UCSD-AML1 (cell line): Measurements from ENCODE around the gene PLXNB1.

Source experiments
- DNase-seq: peaks from one replicate; lab custom pipeline; 2025; ENCODE audit not compliant: unreplicated experiment; lab: John Stamatoyannopoulos, UW

The PLXNB1 gene

GRCh38 chr3:48433472-48434118, 3.7 kb upstream of the PLXNB1 start:
- DNase-seq = no peak

DNA sequence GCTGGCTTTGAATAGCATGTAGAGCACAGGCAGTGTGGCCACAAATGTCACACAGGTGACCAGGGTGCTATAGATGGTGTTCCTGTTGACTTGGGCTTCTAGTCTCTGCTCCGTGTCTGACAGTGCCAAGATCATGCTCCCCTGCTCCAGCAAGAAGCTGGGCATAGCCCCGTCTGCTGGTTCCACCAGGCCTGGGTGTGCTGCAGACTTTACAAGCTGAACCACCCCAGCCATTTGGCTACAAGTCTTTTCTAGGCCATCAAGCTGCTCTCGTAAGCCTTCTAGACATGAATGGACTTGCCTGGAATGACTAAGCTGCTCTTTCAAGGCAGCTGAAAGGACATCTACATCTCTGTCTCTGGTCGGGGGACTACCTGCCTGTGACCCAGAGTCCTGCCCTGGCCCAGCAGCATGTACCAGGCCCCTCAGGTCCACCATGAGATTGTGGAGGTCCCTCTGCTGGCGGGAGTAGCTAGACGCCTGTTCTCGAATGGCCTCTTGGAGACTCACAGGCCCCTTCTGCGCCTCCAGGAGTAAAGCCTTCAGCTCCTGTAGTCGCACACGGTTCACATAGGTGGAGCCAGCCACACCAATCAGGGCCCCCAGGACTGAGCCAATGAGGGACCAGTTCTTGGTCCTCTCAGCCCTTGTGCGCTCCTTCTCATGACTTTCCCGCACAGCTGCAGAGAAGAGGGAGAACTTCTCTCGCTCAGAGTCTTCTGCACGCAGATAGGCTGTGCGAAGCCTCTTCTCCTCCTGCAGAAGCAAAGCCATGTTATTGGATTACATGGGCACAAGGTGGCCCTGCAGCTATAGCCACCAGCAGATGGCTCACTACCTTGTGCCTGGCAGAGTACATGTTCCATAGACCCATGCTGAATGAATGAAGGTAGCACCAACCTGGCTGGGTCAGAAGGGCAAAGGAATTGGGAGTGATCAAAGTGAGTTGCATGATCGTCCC, 2.8 kb upstream of the PLXNB1 start:
- no peak for DNase-seq

DNA sequence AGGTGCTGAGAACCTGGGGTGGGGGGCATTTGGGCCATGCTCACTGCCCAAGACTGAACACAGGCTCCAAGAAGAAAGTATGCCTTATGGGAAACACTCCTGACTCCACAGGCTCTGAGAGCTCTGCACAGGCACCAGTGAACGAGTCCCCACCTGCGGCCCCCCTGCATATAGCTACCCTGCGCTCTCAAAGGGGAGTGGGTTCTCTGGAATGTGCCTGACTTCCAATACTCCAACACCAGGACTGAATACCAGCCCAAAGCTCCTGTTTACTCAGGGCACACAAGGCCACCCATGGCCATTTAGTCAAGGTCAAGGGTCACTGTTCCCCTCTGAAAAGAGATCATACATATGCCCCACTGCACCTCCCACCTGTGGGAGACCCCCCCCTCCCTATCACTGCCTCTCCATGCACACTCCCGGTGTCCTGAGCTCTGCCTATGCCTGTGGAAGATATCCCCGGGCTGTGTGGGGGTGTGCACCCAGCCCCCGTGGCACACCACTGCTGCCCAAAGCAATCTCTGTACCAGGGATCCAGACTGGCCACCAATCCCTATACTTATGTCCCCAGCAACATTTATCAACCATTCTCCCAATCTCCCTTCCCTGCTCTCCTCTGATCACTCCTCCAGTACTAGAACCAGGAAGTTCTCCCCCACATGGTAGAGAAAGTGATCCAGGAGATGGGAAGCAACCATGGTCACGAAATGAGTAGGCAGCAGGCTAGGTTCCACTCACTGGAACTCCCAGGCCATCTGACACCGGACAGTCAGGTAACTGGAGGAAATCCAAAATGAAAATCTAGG, 1.5 kb upstream of the PLXNB1 start:
- no peak for DNase-seq

DNA sequence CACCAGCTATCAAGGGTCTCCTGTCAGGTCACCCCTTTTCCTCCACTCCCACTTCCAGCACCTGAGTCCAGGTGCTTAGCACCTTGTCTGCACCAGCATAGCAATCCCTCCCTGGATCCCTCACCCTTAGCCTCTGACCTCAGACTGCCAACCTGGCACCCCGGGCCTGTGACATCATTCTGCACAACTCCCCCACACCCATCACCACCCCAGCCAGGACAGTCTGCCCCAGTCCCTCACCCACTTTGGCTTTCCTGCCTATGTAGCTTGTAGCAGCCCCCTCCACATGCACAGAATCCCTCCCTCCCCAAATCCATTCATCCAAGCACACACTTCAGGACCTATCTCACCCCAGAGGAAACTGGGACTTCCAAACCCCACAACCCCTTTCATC, 819 bp upstream of the PLXNB1 start:
- DNase-seq = no peak

- peak; percentile 28 for DNase-seq
These were observed 448 bp downstream of the PLXNB1 start for GRCh38 chr3:48429317-48429959.

DNA sequence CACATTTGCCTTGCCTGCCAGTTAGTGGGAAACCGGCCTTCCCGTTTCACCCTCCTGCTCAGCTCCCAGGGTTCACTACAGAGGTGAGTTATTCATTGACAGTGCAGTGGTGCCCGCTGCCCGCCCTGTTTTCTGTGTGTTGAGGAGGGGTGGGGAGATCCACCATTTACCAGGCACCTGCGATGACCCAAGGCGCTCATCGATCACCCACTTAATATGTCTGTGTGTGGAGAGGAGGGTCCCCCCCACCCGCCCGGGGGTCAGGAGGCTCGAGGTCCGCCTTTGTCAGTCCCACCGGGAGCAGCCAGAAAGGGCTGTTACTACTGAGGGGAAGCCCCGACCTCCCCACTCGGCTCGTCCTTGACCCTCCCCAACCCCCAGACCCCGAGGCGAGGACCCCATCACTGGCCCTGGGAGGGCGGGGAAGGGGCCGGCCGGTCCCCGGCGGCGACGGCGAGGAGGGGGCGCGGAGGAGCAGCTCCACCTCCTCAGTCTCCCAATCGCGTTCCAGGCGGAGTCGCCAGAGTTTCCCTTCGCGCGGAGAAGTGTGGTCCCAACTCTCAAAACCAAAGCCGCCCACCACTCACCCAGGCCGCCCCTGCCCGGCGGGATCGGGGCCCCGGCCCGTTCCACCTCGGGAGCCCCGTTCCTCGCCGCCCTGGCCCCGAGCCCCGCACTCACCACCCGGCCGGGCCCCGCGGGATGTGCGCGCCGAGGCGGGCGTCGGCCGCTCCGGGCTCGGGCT, 1.1 kb downstream of the PLXNB1 start:
- no peak for DNase-seq

DNA sequence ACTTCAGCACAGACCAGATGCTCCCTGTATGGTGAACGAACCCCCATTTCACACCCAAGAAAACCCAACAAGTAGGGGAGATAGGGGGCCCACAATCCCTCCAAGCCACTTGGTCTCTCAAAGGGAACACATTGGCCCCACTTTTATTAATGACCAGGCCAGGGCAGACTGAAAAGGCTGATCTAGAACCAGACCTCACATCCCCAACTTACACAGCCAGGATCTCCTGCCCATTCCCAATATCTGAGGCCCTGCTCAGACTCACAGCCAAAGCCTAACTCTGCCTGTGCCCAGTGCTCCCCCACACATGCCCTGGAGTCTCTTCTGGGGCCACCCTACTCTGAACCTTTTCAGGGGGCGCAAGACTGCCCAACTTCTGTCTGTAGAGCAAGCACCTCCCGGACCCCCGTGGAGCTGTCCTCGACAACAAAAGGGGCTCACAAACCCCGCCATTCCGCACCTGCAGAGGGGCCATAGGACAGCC, 1.8 kb downstream of the PLXNB1 start:
- DNase-seq = no peak

- DNase-seq = no peak
These were observed 2.3 kb downstream of the PLXNB1 start for GRCh38 chr3:48427630-48427962.

DNA sequence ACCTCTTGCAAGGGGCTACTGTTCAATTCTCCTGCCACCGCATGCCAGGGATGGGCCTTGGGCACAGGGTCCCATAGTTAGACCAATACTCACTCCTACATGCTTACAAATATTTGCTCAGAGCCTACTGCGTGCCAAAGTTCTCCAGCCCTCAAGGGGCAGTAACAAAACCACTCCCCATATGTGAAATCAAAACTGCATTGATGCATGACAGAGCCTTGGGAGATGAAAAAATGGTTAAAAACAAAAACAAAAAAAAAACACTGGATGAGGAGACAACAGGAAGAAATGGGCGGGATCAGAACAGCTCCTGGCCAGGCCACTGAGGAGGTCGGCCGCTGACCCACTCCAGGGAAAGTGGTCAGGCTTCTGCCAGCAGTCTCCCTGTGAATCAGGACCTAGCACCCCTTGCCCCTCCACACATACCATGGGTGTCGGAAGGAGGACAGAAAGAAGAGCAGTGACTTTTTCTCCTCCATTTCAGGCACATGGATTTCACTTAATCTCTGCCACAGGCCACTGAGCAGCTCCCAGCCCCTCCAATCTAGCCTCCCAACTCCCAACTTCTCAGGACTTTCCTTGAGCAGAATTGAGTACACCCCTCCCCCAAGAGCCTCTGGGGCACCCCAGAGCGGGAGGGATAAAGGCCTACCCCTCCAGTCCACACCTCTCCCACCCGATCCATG, 2.8 kb downstream of the PLXNB1 start:
- no peak for DNase-seq

DNA sequence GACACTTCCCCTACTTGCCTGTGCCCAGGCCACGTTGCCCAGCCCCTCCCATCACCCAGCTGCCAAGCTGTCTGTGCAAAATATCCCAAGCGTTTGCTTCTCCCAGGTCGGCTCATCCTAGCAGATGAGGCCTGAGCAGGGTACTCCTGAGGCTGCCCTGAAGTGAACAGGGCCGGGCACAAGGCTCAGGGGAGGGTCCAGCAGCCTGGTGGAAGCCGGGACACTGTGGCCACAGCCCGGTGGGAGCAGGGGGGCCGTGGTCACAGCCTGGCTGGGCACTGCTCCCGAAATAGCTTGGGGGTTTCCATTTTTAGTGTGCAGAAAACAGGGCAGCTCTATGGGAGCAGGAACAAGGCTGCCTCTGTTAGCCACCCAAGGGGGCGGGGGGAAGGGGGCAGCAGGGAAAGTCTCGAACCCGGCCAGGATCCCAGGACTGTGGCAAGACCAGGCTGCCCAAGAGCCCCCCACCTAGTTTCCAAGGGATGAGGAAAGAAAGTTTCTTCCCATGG, 3.4 kb downstream of the PLXNB1 start:
- DNase-seq = no peak

- DNase-seq = no peak
These were observed 4.5 kb downstream of the PLXNB1 start for GRCh38 chr3:48425281-48425812.

GRCh38 chr3:48423883-48424695, 5.8 kb downstream of the PLXNB1 start:
- no peak for DNase-seq

GRCh38 chr3:48423241-48423882, 6.5 kb downstream of the PLXNB1 start:
- no peak for DNase-seq

- no peak for DNase-seq
These were observed 7.2 kb downstream of the PLXNB1 start for GRCh38 chr3:48422681-48423080.

DNA sequence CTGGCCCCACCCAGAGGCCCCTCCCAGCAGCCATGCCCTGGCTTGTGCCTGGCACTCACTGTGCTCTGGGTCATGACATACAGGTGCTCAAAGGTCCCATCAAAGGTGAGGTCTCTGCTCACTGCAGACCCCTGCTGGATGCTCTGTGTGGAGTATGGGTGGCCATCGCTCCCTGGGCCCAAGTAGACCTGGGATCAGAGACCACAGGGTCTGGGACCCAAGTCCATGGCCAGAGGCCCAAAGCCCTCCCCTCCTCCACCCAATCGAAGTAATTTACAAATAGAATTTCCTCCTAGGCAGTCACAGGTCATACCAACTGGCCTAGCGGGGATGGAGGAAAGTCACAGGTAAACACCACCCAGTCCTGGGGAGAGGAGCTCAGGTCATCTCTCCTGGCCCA, 7.6 kb downstream of the PLXNB1 start:
- no peak for DNase-seq

DNA sequence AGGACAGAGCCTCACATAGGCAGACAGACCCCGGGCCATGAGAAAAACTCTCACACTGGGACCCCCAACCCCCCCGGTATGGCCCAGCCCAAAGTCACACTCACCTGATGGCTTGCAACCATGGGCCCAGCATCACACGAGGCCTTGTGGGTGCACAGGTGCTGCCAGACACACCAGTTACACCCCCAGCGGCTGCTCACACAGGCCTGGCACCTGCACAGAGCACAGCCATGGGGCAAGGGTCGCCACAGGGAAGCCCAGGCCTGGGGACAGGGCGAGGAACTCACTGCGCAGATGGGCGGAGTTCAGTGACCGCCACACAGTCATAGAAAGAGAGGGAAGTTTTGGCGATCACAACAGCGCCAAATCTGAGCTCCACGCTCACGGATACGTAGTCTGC, 9.3 kb downstream of the PLXNB1 start:
- DNase-seq = no peak

- DNase-seq = no peak
These were observed 10.3 kb downstream of the PLXNB1 start for GRCh38 chr3:48419597-48419996.

GRCh38 chr3:48419149-48419548, 10.7 kb downstream of the PLXNB1 start:
- no peak for DNase-seq
